ENCODE measurements around the gene TRABD2B.

GRCh38 chr1:47911424-47911823 is 85.8 kb downstream of the TRABD2B start:
- TF ChIP-seq POLR2A (IDR thresholded peaks at IDR 0.05) (no peak), CTCF (IDR thresholded peaks at IDR 0.05) (no peak)
